GM23248 (cell line): Measurements from ENCODE around the gene SLC35F3. TPM values are rescaled to one million over a fixed set of nuclear protein-coding genes. Genes with fewer than 3 reads are reported as not detected.
"Not testable (repeated sequence)": the region's sequence is repeated elsewhere in the genome, so short reads cannot be mapped to it uniquely, and the experiment has no call there.

Experiments
- DNase-seq: peaks from one replicate; pipeline ENCODE4 v3.0.0-alpha.2; 2015
- H2AFZ ChIP-seq: fragments of 200-600 bp; sonication (generic); 2 replicates; pipeline ENCODE4 v1.6.1; 2016; ENCODE audit warnings: antibody characterized with exemption
- H3F3A ChIP-seq: fragments of 200-600 bp; sonication (generic); 2 replicates; pipeline ENCODE4 v1.6.1; 2016; ENCODE audit warnings: mild to moderate bottlenecking, antibody characterized with exemption, mixed run types; ENCODE audit not compliant: insufficient read depth
- H3K27ac ChIP-seq: fragments of 200-600 bp; sonication (generic); 2 replicates; pipeline ENCODE4 v1.5.1; 2016; ENCODE audit warnings: mild to moderate bottlenecking
- H3K27me3 ChIP-seq: fragments of 200-600 bp; sonication (generic); replicated peaks from 2 replicates; pipeline ENCODE4 v1.6.1; 2016; ENCODE audit warnings: mild to moderate bottlenecking; ENCODE audit not compliant: insufficient read depth
- H3K36me3 ChIP-seq: fragments of 200-600 bp; sonication (generic); 2 replicates; pipeline ENCODE4 v1.6.1; 2016; ENCODE audit warnings: low read depth, mild to moderate bottlenecking
- H3K4me1 ChIP-seq: fragments of 200-600 bp; sonication (generic); 2 replicates; pipeline ENCODE4 v1.6.1; 2016; ENCODE audit warnings: mild to moderate bottlenecking; ENCODE audit not compliant: insufficient read depth
- H3K4me2 ChIP-seq: fragments of 200-600 bp; sonication (generic); one replicate; pipeline ENCODE4 v1.6.1; 2016; ENCODE audit warnings: mild to moderate bottlenecking; ENCODE audit not compliant: unreplicated experiment
- H3K4me3 ChIP-seq: fragments of 200-600 bp; sonication (generic); 2 replicates; pipeline ENCODE4 v1.5.1; 2016; ENCODE audit warnings: mild to moderate bottlenecking
- H3K79me2 ChIP-seq: fragments of 200-600 bp; sonication (generic); 2 replicates; pipeline ENCODE4 v1.6.1; 2016; ENCODE audit warnings: mild to moderate bottlenecking; ENCODE audit not compliant: insufficient read depth
- H3K9ac ChIP-seq: fragments of 200-600 bp; sonication (generic); 2 replicates; pipeline ENCODE4 v1.6.1; 2016; ENCODE audit warnings: mild to moderate bottlenecking
- H3K9me2 ChIP-seq: fragments of 200-600 bp; sonication (generic); 2 replicates; pipeline ENCODE4 v1.6.1; 2016; ENCODE audit warnings: mixed run types, mild to moderate bottlenecking, moderate library complexity; ENCODE audit not compliant: insufficient read depth
- H3K9me3 ChIP-seq: fragments of 200-600 bp; sonication (generic); one replicate; pipeline ENCODE4 v1.6.1; 2017; ENCODE audit warnings: low read depth
- H4K20me1 ChIP-seq: fragments of 200-600 bp; sonication (generic); 2 replicates; pipeline ENCODE4 v1.6.0; 2016; ENCODE audit not compliant: insufficient read depth
- EZH2 ChIP-seq: fragments of 200-600 bp; sonication (generic); IDR thresholded peaks from 2 replicates; pipeline ENCODE4 v1.6.1; 2018; ENCODE audit warnings: antibody characterized with exemption, mild to moderate bottlenecking; ENCODE audit not compliant: insufficient read depth, poor library complexity, severe bottlenecking
- EZH2phosphoT487 ChIP-seq: fragments of 200-600 bp; sonication (generic); IDR thresholded peaks from 2 replicates; pipeline ENCODE4 v1.6.1; 2018; ENCODE audit warnings: antibody characterized with exemption, moderate library complexity, mild to moderate bottlenecking, low read depth; ENCODE audit not compliant: insufficient read depth
- WGBS, 2 experiments: methylation state at CpG; one replicate each; pipeline ENCODE4 v1.1.6; 2015 to 2017; ENCODE audit warnings: low lambda C conversion rate in 2 of 2, low coverage in 1 of 2; ENCODE audit errors: missing lambda C conversion rate in 2 of 2; 5-methylcytosine and 5-hydroxymethylcytosine counted together
- in situ Hi-C: fragments of 300-500 bp; cut with MboI; formaldehyde crosslinking; loops from 2 replicates; pipeline ENCODE4 v1.15.0; 2020
- polyA plus RNA-seq: library from polyadenylated mRNA; unstranded; fragments of >200 nt; fragmentation: Nextera tagmentation; extraction: Ambion mirVana; gene quantifications from 2 replicates; pipeline ENCODE4 v1.2.1, GENCODE V29; 2016
- total RNA-seq: library from RNA; depleted of rRNA; stranded (reverse); fragments of >200 nt; shearing (Covaris generic); gene quantifications from 2 replicates; pipeline ENCODE4 v1.2.3, GENCODE V29; 2014

Gene SLC35F3
- total and polyA plus RNA-seq, 2 experiments from 2014 or later = 0.43 to 1.3 TPM

GRCh38 chr1:234150892-234151291, 246.4 kb downstream of the SLC35F3 start:
- H3K79me2 ChIP-seq = no peaks in the 10 kb centered on the region
- H3K4me3 ChIP-seq = no peak overlapping the region
- H3K36me3 ChIP-seq = no peaks in the 10 kb centered on the region
- H3K4me1 ChIP-seq = peaks cover 13% of the 10 kb centered on the region; the same call in 1 of the 2 replicates
- WGBS, 2 experiments = 54 to 56% methylated on average over 2 of the region's 2 CpGs
- DNase-seq = no peak
- no peaks in the 10 kb centered on the region for H3K9me3 ChIP-seq
- in situ Hi-C loops = no loop called here
- no peaks in the 10 kb centered on the region for H3K9me2 ChIP-seq
- no peaks in the 10 kb centered on the region for H4K20me1 ChIP-seq
- TF ChIP-seq EZH2phosphoT487 = no peak
- no peak for TF ChIP-seq EZH2
- H3K4me2 ChIP-seq = no peak overlapping the region
- no peak overlapping the region for H3K27ac ChIP-seq
- no peak overlapping the region for H2AFZ ChIP-seq
- H3K27me3 ChIP-seq = no peaks in the 10 kb centered on the region
- H3K9ac ChIP-seq = no peak overlapping the region
- H3F3A ChIP-seq = peaks cover 20% of the 10 kb centered on the region; the same call in 1 of the 2 replicates

- H3K36me3 ChIP-seq, H3K79me2 ChIP-seq, H3K4me2 ChIP-seq, in situ Hi-C loops, H3K9ac ChIP-seq, H3K9me3 ChIP-seq, H3K9me2 ChIP-seq, H3K27ac ChIP-seq, H2AFZ ChIP-seq, H3K27me3 ChIP-seq, H4K20me1 ChIP-seq, H3K4me3 ChIP-seq, DNase-seq: not testable (repeated sequence)
- peaks cover 20% of the 10 kb centered on the region; the same call in 1 of the 2 replicates for H3F3A ChIP-seq
- peaks cover 13% of the 10 kb centered on the region; the same call in 1 of the 2 replicates for H3K4me1 ChIP-seq
- WGBS, 2 experiments = 57 to 67% methylated on average over 4 of the region's 4 CpGs
Measured at GRCh38 chr1:234152344-234152743, 247.9 kb downstream of the SLC35F3 start.

DNA sequence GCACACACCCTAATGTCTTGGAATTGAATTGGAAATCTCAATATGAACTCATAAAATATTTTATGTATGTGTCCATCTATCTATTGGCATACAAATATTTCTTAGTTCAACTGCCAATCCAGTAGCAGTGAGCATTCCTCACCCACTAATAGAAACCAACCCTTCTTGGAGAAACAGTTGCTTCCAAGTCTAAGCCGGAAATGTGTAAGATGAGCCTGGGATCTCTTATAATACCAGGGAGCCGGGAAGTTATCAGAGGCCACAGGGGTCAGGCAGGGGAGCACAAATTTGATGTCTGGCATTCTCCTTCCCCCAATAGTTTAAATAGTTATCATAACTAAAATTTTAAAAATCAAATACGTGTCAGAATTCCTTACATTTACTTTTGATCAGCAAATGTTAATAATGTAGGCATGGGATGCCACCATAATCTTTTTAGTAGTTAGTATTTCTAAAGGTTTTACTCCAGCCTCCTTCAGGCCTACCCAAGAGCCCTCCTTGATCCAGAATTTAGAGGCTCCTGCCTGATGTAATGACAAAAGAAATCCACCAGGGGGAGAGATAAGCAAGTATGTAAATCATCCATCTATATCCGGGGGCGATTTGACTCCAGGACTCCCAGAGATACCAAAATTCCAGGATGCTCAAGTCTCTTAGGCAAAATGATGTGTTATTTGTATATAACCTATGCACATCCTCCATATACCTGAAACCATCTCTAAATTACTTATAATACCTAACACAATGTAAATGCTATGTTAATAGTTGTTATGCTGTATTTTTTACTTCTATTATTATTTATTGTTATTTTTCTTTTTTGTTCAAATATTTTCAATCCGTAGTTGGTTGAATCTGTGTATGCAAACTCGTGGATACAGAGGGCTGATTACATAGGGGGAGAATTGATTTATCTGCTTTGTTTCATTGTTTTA, 250.1 kb downstream of the SLC35F3 start:
- H4K20me1 ChIP-seq = no peaks in the 10 kb centered on the region
- no peak overlapping the region for H3K9ac ChIP-seq
- DNase-seq = peak; percentile 82
- TF ChIP-seq EZH2 = no peak
- TF ChIP-seq EZH2phosphoT487 = no peak
- H3K9me2 ChIP-seq = no peaks in the 10 kb centered on the region
- H3F3A ChIP-seq = peaks cover 8% of the 10 kb centered on the region; the same call in 1 of the 2 replicates
- H3K4me1 ChIP-seq = peaks cover 4% of the 10 kb centered on the region; the same call in 1 of the 2 replicates
- no peaks in the 10 kb centered on the region for H3K79me2 ChIP-seq
- no peak overlapping the region for H3K4me3 ChIP-seq
- in situ Hi-C loops = no loop called here
- no peak overlapping the region for H3K4me2 ChIP-seq
- H3K36me3 ChIP-seq = no peaks in the 10 kb centered on the region
- no peaks in the 10 kb centered on the region for H3K9me3 ChIP-seq
- WGBS, 2 experiments = 13 to 15% methylated on average over 7 of the region's 7 CpGs
- H2AFZ ChIP-seq = no peak overlapping the region
- no peaks in the 10 kb centered on the region for H3K27me3 ChIP-seq
- no peak overlapping the region for H3K27ac ChIP-seq

DNA sequence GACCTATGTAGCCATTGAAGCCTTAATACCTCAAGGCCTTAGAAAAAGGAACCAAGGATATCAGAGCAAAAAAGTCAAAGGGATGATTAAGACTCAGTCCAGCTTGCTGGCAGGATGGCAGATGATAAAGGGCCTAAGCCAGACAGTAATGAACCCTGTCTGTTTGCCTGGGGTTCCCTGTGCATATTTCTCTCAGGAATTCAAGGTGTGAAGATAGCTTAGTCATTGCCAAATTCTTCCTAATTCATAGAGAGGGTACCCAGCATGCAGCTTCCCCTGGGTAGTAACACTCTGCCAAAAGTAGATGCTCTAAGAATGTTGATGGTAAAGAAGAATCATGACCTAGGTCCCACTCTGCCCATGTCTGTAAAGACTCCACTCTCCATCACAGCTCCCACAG, 258.2 kb downstream of the SLC35F3 start:
- no peak for DNase-seq
- H3K9ac ChIP-seq = no peak overlapping the region
- H3K9me2 ChIP-seq = no peaks in the 10 kb centered on the region
- no peaks in the 10 kb centered on the region for H3K9me3 ChIP-seq
- no peaks in the 10 kb centered on the region for H3K4me1 ChIP-seq
- no peaks in the 10 kb centered on the region for H3F3A ChIP-seq
- no peak overlapping the region for H3K27ac ChIP-seq
- H4K20me1 ChIP-seq = no peaks in the 10 kb centered on the region
- no peaks in the 10 kb centered on the region for H3K36me3 ChIP-seq
- no peak overlapping the region for H2AFZ ChIP-seq
- no peak overlapping the region for H3K4me2 ChIP-seq
- TF ChIP-seq EZH2phosphoT487 = no peak
- no peak for TF ChIP-seq EZH2
- H3K27me3 ChIP-seq = no peaks in the 10 kb centered on the region
- H3K79me2 ChIP-seq = no peaks in the 10 kb centered on the region
- in situ Hi-C loops = no loop called here
- no peak overlapping the region for H3K4me3 ChIP-seq
